ENCODE measurements around the gene PTPRM. TPM values are rescaled to one million over a fixed set of nuclear protein-coding genes. Genes with fewer than 3 reads are reported as not detected.

PTPRM gene
- total and polyA plus RNA-seq, 4 donors = 9.2 to 23.0 (median 12.7) TPM

GRCh38 chr18:7775128-7775527, 208.0 kb downstream of the PTPRM start (continued):
- TF ChIP-seq HNF4G (IDR thresholded peaks at IDR 0.05) = no peak

DNA sequence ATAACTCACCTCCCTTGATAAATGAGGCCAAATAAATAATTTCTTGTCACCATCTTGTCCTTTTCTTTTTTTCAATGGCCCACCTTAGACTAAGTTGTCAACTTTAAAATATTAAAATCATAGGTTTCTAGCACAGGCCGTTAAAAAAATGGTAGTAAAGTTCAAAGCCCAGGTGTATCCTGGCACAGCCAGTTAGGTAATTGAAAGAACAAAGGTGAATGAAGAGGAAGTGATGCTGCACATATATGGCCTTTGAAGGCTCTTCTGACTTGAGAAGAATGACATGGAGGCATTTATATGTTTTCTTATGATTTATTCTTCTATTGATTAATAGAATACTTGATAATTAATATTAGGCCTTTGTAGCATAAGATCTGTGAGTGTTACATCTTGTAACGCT, 208.7 kb downstream of the PTPRM start:
- Histone ChIP-seq H3K4me3 (ENCODE audit: low read depth in 1 of 3, low read length in 3 of 3) (no peak overlapping the region), H3K27ac (ENCODE audit: low read depth in 1 of 2, low read length in 2 of 2) (no peak overlapping the region), H3K9ac (ENCODE audit: low read depth in 1 of 2, low read length in 2 of 2) (no peak overlapping the region), H3K4me1 (ENCODE audit: control insufficient read depth in 4 of 4, insufficient read depth in 4 of 4, low read length in 3 of 4) (peaks cover 0 to 1% (median 0%) of the 10 kb centered on the region in 4 donors), H3K27me3 (ENCODE audit: control insufficient read depth in 4 of 4, insufficient read depth in 4 of 4, low read length in 3 of 4) (no peaks in the 10 kb centered on the region), H3K36me3 (ENCODE audit: control insufficient read depth in 4 of 4, insufficient read depth in 3 of 4, low read depth in 1 of 4, low read length in 3 of 4) (no peaks in the 10 kb centered on the region), H3K9me3 (ENCODE audit: control insufficient read depth in 4 of 4, low read length in 3 of 4) (no peaks in the 10 kb centered on the region)
- no peak for DNase-seq (ENCODE audit: low spot score)
- WGBS = 72% methylated on average over 2 of the region's 2 CpGs
- TF ChIP-seq RAD21 (IDR thresholded peaks at IDR 0.05) = no peak
- TF ChIP-seq SP1 (IDR thresholded peaks at IDR 0.05) = no peak
- TF ChIP-seq FOXA1 (IDR thresholded peaks at IDR 0.05) = no peak
- no peak for TF ChIP-seq HNF4A (conservative IDR thresholded peaks at IDR 0.05)
- TF ChIP-seq FOXA2 (IDR thresholded peaks at IDR 0.05) = no peak
- no peak for TF ChIP-seq MAX (IDR thresholded peaks at IDR 0.05)
- TF ChIP-seq ATF3 (IDR thresholded peaks at IDR 0.05) = no peak
- TF ChIP-seq HNF4G (IDR thresholded peaks at IDR 0.05) = no peak

- Histone ChIP-seq H3K4me3 (ENCODE audit: low read depth in 1 of 3, low read length in 3 of 3) (no peak overlapping the region), H3K4me1 (ENCODE audit: control insufficient read depth in 4 of 4, insufficient read depth in 4 of 4, low read length in 3 of 4) (no peaks in the 10 kb centered on the region), H3K9ac (ENCODE audit: low read depth in 1 of 2, low read length in 2 of 2) (no peak overlapping the region), H3K27ac (ENCODE audit: low read depth in 1 of 2, low read length in 2 of 2) (no peak overlapping the region), H3K27me3 (ENCODE audit: control insufficient read depth in 4 of 4, insufficient read depth in 4 of 4, low read length in 3 of 4) (no peaks in the 10 kb centered on the region), H3K36me3 (ENCODE audit: control insufficient read depth in 4 of 4, insufficient read depth in 3 of 4, low read depth in 1 of 4, low read length in 3 of 4) (no peaks in the 10 kb centered on the region), H3K9me3 (ENCODE audit: control insufficient read depth in 4 of 4, low read length in 3 of 4) (no peaks in the 10 kb centered on the region)
- TF ChIP-seq CTCF (IDR thresholded peaks at IDR 0.05; ENCODE audit: low read depth, low read length, missing input control) (no peak), RAD21 (IDR thresholded peaks at IDR 0.05) (no peak), FOXA1 (IDR thresholded peaks at IDR 0.05) (no peak), ATF3 (IDR thresholded peaks at IDR 0.05) (no peak), JUND (IDR thresholded peaks at IDR 0.05) (no peak), GABPA (IDR thresholded peaks at IDR 0.05 in 1 of 2, conservative IDR thresholded peaks at IDR 0.05 in 1 of 2) (no peak)
- TF ChIP-seq, protein P1, sequence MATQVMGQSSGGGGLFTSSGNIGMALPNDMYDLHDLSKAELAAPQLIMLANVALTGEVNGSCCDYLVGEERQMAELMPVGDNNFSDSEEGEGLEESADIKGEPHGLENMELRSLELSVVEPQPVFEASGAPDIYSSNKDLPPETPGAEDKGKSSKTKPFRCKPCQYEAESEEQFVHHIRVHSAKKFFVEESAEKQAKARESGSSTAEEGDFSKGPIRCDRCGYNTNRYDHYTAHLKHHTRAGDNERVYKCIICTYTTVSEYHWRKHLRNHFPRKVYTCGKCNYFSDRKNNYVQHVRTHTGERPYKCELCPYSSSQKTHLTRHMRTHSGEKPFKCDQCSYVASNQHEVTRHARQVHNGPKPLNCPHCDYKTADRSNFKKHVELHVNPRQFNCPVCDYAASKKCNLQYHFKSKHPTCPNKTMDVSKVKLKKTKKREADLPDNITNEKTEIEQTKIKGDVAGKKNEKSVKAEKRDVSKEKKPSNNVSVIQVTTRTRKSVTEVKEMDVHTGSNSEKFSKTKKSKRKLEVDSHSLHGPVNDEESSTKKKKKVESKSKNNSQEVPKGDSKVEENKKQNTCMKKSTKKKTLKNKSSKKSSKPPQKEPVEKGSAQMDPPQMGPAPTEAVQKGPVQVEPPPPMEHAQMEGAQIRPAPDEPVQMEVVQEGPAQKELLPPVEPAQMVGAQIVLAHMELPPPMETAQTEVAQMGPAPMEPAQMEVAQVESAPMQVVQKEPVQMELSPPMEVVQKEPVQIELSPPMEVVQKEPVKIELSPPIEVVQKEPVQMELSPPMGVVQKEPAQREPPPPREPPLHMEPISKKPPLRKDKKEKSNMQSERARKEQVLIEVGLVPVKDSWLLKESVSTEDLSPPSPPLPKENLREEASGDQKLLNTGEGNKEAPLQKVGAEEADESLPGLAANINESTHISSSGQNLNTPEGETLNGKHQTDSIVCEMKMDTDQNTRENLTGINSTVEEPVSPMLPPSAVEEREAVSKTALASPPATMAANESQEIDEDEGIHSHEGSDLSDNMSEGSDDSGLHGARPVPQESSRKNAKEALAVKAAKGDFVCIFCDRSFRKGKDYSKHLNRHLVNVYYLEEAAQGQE (IDR thresholded peaks at IDR 0.05) = no peak
- no peak for DNase-seq (ENCODE audit: low spot score)
- WGBS = 88% methylated on average over 7 of the region's 7 CpGs
Measured at GRCh38 chr18:7778181-7778580, 211.1 kb downstream of the PTPRM start.
